ENCODE measurements around the gene MBTD1. TPM values are rescaled to one million over a fixed set of nuclear protein-coding genes. Genes with fewer than 3 reads are reported as not detected.

The MBTD1 gene
- total and polyA plus RNA-seq, 9 of the 15 experiments (the other 6 are each of a cell fraction or from before 2014, with no cell fraction given), result 2.1 to 26.3 (median 13.3) TPM

DNA sequence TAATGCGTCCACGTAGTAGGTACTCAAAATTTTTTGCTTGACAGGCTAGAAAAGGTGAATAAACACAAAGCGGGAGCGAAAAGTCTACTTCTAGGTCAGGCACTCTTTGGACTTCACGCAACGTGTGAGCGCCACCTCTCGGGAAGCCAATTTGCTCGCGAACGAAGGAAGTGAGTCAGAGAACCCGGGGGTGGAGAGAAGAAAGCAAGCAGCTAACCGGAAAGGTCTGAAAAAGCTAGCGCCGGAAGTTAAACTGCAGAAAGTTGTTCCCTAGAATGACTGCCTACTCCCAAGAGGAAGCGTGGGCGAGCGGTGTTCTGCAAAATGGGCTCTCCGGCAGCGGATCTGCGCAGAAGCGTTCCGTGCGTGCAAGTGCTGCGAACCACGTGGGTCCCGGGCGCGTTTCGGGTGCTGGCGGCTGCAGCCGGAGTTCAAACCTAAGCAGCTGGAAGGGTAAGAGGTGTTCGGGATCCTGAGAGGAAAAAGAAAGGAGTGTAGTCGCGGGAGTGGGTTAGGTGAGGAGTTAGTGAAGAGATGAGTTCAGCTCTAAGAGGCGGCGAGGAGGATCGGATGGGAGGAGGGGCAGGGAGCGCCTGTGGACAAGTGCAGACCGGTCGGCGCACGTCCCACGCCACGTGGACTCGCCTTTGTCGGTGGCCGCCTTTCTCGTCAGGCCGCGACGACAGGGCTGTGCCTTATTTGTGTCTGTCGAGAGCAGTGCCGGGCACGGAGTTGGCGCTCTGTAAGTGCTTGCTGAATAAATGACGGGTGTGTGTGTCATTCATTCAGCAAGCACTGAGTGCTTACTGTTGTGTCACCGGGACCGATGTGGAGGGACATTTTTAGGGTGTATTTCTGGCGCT, 106.4 kb downstream of the MBTD1 start, which contains the start of gene NME1 (continued):
- TF ChIP-seq, protein P1, sequence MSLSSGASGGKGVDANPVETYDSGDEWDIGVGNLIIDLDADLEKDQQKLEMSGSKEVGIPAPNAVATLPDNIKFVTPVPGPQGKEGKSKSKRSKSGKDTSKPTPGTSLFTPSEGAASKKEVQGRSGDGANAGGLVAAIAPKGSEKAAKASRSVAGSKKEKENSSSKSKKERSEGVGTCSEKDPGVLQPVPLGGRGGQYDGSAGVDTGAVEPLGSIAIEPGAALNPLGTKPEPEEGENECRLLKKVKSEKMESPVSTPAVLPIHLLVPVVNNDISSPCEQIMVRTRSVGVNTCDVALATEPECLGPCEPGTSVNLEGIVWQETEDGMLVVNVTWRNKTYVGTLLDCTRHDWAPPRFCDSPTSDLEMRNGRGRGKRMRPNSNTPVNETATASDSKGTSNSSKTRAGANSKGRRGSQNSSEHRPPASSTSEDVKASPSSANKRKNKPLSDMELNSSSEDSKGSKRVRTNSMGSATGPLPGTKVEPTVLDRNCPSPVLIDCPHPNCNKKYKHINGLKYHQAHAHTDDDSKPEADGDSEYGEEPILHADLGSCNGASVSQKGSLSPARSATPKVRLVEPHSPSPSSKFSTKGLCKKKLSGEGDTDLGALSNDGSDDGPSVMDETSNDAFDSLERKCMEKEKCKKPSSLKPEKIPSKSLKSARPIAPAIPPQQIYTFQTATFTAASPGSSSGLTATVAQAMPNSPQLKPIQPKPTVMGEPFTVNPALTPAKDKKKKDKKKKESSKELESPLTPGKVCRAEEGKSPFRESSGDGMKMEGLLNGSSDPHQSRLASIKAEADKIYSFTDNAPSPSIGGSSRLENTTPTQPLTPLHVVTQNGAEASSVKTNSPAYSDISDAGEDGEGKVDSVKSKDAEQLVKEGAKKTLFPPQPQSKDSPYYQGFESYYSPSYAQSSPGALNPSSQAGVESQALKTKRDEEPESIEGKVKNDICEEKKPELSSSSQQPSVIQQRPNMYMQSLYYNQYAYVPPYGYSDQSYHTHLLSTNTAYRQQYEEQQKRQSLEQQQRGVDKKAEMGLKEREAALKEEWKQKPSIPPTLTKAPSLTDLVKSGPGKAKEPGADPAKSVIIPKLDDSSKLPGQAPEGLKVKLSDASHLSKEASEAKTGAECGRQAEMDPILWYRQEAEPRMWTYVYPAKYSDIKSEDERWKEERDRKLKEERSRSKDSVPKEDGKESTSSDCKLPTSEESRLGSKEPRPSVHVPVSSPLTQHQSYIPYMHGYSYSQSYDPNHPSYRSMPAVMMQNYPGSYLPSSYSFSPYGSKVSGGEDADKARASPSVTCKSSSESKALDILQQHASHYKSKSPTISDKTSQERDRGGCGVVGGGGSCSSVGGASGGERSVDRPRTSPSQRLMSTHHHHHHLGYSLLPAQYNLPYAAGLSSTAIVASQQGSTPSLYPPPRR (CRISPR knock-in tag; IDR thresholded peaks at IDR 0.05; ENCODE audit: borderline replicate concordance), result no peak; the same call in 1 of the 2 replicates
- TF ChIP-seq BDP1 (IDR thresholded peaks at IDR 0.05; ENCODE audit: insufficient read depth, insufficient read length), result no peak
- no peak for TF ChIP-seq MTF1 (CRISPR knock-in tag; IDR thresholded peaks at IDR 0.05; ENCODE audit: borderline replicate concordance)
- TF ChIP-seq, protein P2, sequence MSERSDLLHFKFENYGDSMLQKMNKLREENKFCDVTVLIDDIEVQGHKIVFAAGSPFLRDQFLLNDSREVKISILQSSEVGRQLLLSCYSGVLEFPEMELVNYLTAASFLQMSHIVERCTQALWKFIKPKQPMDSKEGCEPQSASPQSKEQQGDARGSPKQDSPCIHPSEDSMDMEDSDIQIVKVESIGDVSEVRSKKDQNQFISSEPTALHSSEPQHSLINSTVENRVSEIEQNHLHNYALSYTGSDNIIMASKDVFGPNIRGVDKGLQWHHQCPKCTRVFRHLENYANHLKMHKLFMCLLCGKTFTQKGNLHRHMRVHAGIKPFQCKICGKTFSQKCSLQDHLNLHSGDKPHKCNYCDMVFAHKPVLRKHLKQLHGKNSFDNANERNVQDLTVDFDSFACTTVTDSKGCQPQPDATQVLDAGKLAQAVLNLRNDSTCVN (CRISPR knock-in tag; IDR thresholded peaks at IDR 0.05), result peak; percentile 65; the same call in 1 of the 2 replicates
- TF ChIP-seq, protein P3, sequence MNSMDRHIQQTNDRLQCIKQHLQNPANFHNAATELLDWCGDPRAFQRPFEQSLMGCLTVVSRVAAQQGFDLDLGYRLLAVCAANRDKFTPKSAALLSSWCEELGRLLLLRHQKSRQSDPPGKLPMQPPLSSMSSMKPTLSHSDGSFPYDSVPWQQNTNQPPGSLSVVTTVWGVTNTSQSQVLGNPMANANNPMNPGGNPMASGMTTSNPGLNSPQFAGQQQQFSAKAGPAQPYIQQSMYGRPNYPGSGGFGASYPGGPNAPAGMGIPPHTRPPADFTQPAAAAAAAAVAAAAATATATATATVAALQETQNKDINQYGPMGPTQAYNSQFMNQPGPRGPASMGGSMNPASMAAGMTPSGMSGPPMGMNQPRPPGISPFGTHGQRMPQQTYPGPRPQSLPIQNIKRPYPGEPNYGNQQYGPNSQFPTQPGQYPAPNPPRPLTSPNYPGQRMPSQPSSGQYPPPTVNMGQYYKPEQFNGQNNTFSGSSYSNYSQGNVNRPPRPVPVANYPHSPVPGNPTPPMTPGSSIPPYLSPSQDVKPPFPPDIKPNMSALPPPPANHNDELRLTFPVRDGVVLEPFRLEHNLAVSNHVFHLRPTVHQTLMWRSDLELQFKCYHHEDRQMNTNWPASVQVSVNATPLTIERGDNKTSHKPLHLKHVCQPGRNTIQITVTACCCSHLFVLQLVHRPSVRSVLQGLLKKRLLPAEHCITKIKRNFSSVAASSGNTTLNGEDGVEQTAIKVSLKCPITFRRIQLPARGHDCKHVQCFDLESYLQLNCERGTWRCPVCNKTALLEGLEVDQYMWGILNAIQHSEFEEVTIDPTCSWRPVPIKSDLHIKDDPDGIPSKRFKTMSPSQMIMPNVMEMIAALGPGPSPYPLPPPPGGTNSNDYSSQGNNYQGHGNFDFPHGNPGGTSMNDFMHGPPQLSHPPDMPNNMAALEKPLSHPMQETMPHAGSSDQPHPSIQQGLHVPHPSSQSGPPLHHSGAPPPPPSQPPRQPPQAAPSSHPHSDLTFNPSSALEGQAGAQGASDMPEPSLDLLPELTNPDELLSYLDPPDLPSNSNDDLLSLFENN (IDR thresholded peaks at IDR 0.05; ENCODE audit: low read depth in 2 of 2, low read length in 2 of 2), result peak in 1 of 2 experiments; percentile 78; a peak in 2 of 4 replicates
- TF ChIP-seq SPI1 (IDR thresholded peaks at IDR 0.05; ENCODE audit: borderline replicate concordance, low read depth, low read length), result peak; percentile 75
- TF ChIP-seq, protein P4, sequence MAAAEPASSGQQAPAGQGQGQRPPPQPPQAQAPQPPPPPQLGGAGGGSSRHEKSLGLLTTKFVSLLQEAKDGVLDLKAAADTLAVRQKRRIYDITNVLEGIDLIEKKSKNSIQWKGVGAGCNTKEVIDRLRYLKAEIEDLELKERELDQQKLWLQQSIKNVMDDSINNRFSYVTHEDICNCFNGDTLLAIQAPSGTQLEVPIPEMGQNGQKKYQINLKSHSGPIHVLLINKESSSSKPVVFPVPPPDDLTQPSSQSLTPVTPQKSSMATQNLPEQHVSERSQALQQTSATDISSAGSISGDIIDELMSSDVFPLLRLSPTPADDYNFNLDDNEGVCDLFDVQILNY (CRISPR knock-in tag; IDR thresholded peaks at IDR 0.05), result peak; percentile 95
- TF ChIP-seq FOXP1 (CRISPR knock-in tag; IDR thresholded peaks at IDR 0.05), result peak; percentile 89
- TF ChIP-seq TAL1 (IDR thresholded peaks at IDR 0.05), result peak; percentile 32
- TF ChIP-seq YY1 (IDR thresholded peaks at IDR 0.05; ENCODE audit: borderline replicate concordance in 1 of 3, control insufficient read depth in 1 of 3, extremely low read depth in 1 of 3, insufficient read depth in 3 of 3, insufficient read length in 1 of 3, insufficient replicate concordance in 2 of 3, low read depth in 1 of 3, low read length in 2 of 3), result peak in 2 of 3 experiments; percentile 79 to 84
